Neural progenitor cell (in vitro differentiated cells): ENCODE measurements around the gene RPLP1. TPM values are rescaled to one million over a fixed set of nuclear protein-coding genes. Genes with fewer than 3 reads are reported as not detected.
A peak's percentile ranks its signal among the peaks of the same experiment; 100 is the strongest.

Source experiments
- DNase-seq: peaks from one replicate; pipeline ENCODE4 v3.0.0-alpha.2; 2016; ENCODE audit warnings: low spot score
- H2AFZ ChIP-seq: fragments of 200-600 bp; sonication (generic); replicated peaks from 2 replicates; pipeline ENCODE4 v1.6.1; 2016; ENCODE audit warnings: antibody characterized with exemption
- H3F3A ChIP-seq: fragments of 200-600 bp; sonication (generic); 2 replicates; pipeline ENCODE4 v1.6.1; 2016; ENCODE audit warnings: antibody characterized with exemption, low read depth
- H3K27ac ChIP-seq: fragments of 200-600 bp; sonication (generic); 2 replicates; pipeline ENCODE4 v1.5.1; 2016; ENCODE audit warnings: mild to moderate bottlenecking
- H3K27me3 ChIP-seq: fragments of 200-600 bp; sonication (generic); 2 replicates; pipeline ENCODE4 v1.6.1; 2016; ENCODE audit warnings: mild to moderate bottlenecking, moderate library complexity
- H3K36me3 ChIP-seq: fragments of 200-600 bp; sonication (generic); 2 replicates; pipeline ENCODE4 v1.5.1; 2016
- H3K4me1 ChIP-seq: fragments of 200-600 bp; sonication (generic); 2 replicates; pipeline ENCODE4 v1.6.1; 2016; ENCODE audit warnings: mixed run types
- H3K4me2 ChIP-seq: fragments of 200-600 bp; sonication (generic); 2 replicates; pipeline ENCODE4 v1.6.1; 2016
- H3K4me3 ChIP-seq: fragments of 200-600 bp; sonication (generic); 2 replicates; pipeline ENCODE4 v1.5.1; 2016
- H3K79me2 ChIP-seq: fragments of 200-600 bp; sonication (generic); 2 replicates; pipeline ENCODE4 v1.6.1; 2016; ENCODE audit warnings: low read depth
- H3K9ac ChIP-seq: fragments of 200-600 bp; sonication (generic); 2 replicates; pipeline ENCODE4 v1.6.1; 2016
- H3K9me3 ChIP-seq: fragments of 200-600 bp; sonication (generic); 2 replicates; pipeline ENCODE4 v1.5.1; 2016; ENCODE audit warnings: low read depth
- H4K20me1 ChIP-seq: fragments of 200-600 bp; sonication (generic); 2 replicates; pipeline ENCODE4 v1.6.1; 2016; ENCODE audit warnings: low read depth
- H3K27ac Mint-ChIP-seq: 3 replicates; pipeline ENCODE4 v1.8.0; 2021; ENCODE audit warnings: mixed read lengths
- H3K27me3 Mint-ChIP-seq: 2 replicates; pipeline ENCODE4 v1.8.0; 2022; ENCODE audit warnings: low read depth, mild to moderate bottlenecking, inconsistent platforms, moderate library complexity, mixed read lengths; ENCODE audit not compliant: insufficient read depth
- H3K36me3 Mint-ChIP-seq: 3 replicates; pipeline ENCODE4 v1.8.0; 2021; ENCODE audit warnings: mixed read lengths
- H3K4me1 Mint-ChIP-seq: 3 replicates; pipeline ENCODE4 v1.8.0; 2021; ENCODE audit warnings: mixed read lengths
- H3K4me3 Mint-ChIP-seq: 3 replicates; pipeline ENCODE4 v1.8.0; 2021; ENCODE audit warnings: mild to moderate bottlenecking, moderate library complexity, mixed read lengths
- H3K9me3 Mint-ChIP-seq: 3 replicates; pipeline ENCODE4 v1.8.0; 2020; ENCODE audit warnings: mixed read lengths
- CTCF ChIP-seq: fragments of 200-600 bp; sonication (generic); IDR thresholded peaks from 2 replicates; pipeline ENCODE4 v1.5.1; 2017; ENCODE audit warnings: antibody characterized with exemption, mild to moderate bottlenecking
- EZH2 ChIP-seq: fragments of 200-600 bp; sonication (generic); IDR thresholded peaks from 2 replicates; pipeline ENCODE4 v1.6.1; 2017; ENCODE audit warnings: antibody characterized with exemption, mild to moderate bottlenecking, moderate library complexity
- EZH2phosphoT487 ChIP-seq: fragments of 200-600 bp; sonication (generic); IDR thresholded peaks from 2 replicates; pipeline ENCODE4 v1.6.1; 2017; ENCODE audit warnings: antibody characterized with exemption
- total RNA-seq: library from RNA; depleted of rRNA; stranded (reverse); fragments of >200 nt; gene quantifications from 2 replicates; pipeline ENCODE4 v1.2.3, GENCODE V29; 2015; ENCODE audit warnings: low replicate concordance

RPLP1 gene
- total RNA-seq, 1 donor from 2014 or later: 109 TPM

- Histone ChIP-seq H3K27me3 (no peaks in the 10 kb centered on the region), H3K9me3 (no peaks in the 10 kb centered on the region), H4K20me1 (no peaks in the 10 kb centered on the region), H3K36me3 (no peaks in the 10 kb centered on the region), H3K79me2 (no peaks in the 10 kb centered on the region), H3K4me3 (no peak overlapping the region), H3F3A (peaks cover 14% of the 10 kb centered on the region), H3K9ac (no peak overlapping the region), H3K27ac (no peak overlapping the region), H3K4me1 (peaks cover 24% of the 10 kb centered on the region), H3K4me2 (peak overlapping the region; percentile 47), H2AFZ (peak overlapping the region; percentile 52)
- Mint-ChIP-seq H3K27ac (peak overlapping the region; percentile 67), H3K9me3 (no peaks in the 10 kb centered on the region), H3K4me3 (no peak overlapping the region), H3K36me3 (no peaks in the 10 kb centered on the region), H3K4me1 (peaks cover 42% of the 10 kb centered on the region), H3K27me3 (peaks cover 17% of the 10 kb centered on the region)
- no peak for TF ChIP-seq EZH2
- no peak for TF ChIP-seq EZH2phosphoT487
- no peak for TF ChIP-seq CTCF
- DNase-seq: no peak
Measured at GRCh38 chr15:69500339-69500738, 47.7 kb downstream of the RPLP1 start.

- no peak overlapping the region for H3K4me3 ChIP-seq
- no peaks in the 10 kb centered on the region for H4K20me1 ChIP-seq
- H3K9me3 ChIP-seq: no peaks in the 10 kb centered on the region
- no peak overlapping the region for H3K4me3 Mint-ChIP-seq
- H3K36me3 Mint-ChIP-seq: no peaks in the 10 kb centered on the region
- peaks cover 23% of the 10 kb centered on the region for H3K27me3 Mint-ChIP-seq
- no peak for DNase-seq
- H3F3A ChIP-seq: peaks cover 14% of the 10 kb centered on the region
- H3K27ac Mint-ChIP-seq: no peak overlapping the region
- H3K9me3 Mint-ChIP-seq: no peaks in the 10 kb centered on the region
- TF ChIP-seq EZH2phosphoT487 (no peak), CTCF (no peak), EZH2 (no peak)
- no peak overlapping the region for H3K27ac ChIP-seq
- no peak overlapping the region for H3K9ac ChIP-seq
- no peaks in the 10 kb centered on the region for H3K36me3 ChIP-seq
- no peaks in the 10 kb centered on the region for H3K27me3 ChIP-seq
- no peak overlapping the region for H2AFZ ChIP-seq
- H3K4me2 ChIP-seq: no peak overlapping the region
- H3K79me2 ChIP-seq: no peaks in the 10 kb centered on the region
- H3K4me1 ChIP-seq: peaks cover 24% of the 10 kb centered on the region
- H3K4me1 Mint-ChIP-seq: peaks cover 50% of the 10 kb centered on the region
Measured at GRCh38 chr15:69501456-69501855, 48.8 kb downstream of the RPLP1 start.

- no peaks in the 10 kb centered on the region for H3K36me3 Mint-ChIP-seq
- H3K9me3 Mint-ChIP-seq: no peaks in the 10 kb centered on the region
- Histone ChIP-seq H3K79me2 (no peaks in the 10 kb centered on the region), H2AFZ (no peak overlapping the region), H3K36me3 (no peaks in the 10 kb centered on the region), H4K20me1 (no peaks in the 10 kb centered on the region), H3K27ac (no peak overlapping the region), H3K9me3 (no peaks in the 10 kb centered on the region), H3K4me1 (peaks cover 18% of the 10 kb centered on the region), H3K4me3 (no peak overlapping the region), H3K27me3 (no peaks in the 10 kb centered on the region), H3K9ac (no peak overlapping the region), H3F3A (peaks cover 14% of the 10 kb centered on the region), H3K4me2 (no peak overlapping the region)
- no peak overlapping the region for H3K27ac Mint-ChIP-seq
- no peak for DNase-seq
- TF ChIP-seq EZH2phosphoT487: no peak
- no peak for TF ChIP-seq EZH2
- peak; percentile 36 for TF ChIP-seq CTCF
- peaks cover 44% of the 10 kb centered on the region for H3K4me1 Mint-ChIP-seq
- H3K27me3 Mint-ChIP-seq: peaks cover 20% of the 10 kb centered on the region
- no peak overlapping the region for H3K4me3 Mint-ChIP-seq
Measured at GRCh38 chr15:69502470-69503045, 49.9 kb downstream of the RPLP1 start.
